ENCODE data around the gene OCSTAMP. TPM values are rescaled to one million over a fixed set of nuclear protein-coding genes. Genes with fewer than 3 reads are reported as not detected.

OCSTAMP gene
- polyA plus RNA-seq, 1 donor, result not detected

DNA sequence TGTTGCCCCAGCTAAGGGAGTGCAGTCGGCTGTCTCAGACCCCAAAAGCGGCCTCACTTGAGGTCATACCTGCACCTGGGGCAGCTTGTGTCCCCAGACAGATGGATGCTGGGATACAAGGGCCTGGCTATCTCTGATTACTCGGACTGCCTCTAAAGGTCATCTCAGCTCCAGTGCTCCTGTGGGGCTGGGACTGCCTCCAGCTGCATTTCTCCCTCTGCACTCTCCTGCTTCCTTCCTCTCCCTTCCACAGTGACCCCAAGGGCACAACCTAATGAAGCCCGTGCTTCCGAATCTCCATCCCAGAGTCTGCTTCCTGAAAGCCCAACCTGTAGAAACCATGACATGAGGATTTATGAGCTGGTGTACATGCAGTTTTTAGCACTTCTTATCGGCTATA, 22.8 kb upstream of the OCSTAMP start:
- no peak for DNase-seq

DNA sequence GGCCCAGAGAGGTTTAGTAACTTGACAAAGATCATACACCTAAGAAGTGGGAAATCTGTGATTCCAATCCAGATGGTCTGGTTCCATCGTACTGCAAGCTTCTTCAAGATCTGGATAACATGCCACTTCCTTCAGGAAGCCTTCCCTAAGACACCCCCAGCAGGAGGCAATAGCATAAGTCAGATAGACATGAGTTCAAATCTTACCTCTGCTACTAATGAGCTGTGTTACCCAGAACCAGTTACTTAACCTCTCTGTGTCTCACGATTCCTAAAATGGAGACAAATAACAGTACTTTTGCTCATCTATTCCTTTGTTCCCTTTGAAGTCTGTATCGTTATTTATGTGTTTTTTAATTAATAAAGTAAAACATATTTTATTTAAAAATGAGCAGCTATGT, 22.3 kb upstream of the OCSTAMP start:
- no peak for DNase-seq

- peak; percentile 46 for DNase-seq
Measured at GRCh38 chr20:46572153-46572552, 21.7 kb upstream of the OCSTAMP start.

GRCh38 chr20:46571418-46571817, 21.0 kb upstream of the OCSTAMP start:
- no peak for DNase-seq

DNA sequence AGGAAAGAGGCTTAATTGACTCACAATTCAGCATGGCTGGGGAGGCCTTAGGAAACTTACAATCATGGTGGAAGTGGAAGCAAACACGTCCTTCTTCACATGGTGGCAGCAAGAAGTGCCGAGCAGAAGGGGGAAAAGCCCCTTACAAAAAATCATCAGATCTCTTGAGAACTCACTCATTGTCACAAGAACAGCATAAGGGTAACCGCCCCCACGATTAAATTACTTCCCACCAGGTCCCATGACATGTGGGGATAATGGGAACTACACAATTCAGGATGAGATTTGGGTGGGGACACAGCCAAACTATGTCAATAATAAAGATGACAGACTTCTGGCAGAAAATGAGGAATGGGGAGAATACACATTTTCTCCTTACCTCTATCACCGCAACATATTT, 20.5 kb upstream of the OCSTAMP start:
- DNase-seq, result no peak

DNA sequence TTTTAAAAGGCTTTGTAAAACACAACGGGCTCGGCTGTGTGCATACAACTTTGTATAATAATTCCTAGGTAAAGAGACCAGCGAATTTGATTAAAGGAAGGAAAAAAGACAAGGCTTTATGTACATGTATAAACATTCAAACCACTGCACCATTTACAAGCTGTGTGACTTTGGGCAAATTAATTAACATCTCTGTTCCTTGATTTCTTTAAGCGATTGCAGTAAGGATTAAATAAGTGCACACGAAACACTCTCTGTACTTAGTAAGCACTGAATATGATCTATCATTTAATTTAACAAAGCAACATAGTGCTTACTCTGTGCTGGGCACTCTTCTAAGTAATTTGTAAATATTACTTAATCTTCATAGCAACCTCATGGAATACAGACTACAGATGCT, 19.5 kb upstream of the OCSTAMP start:
- DNase-seq, result no peak

GRCh38 chr20:46568570-46569129, 18.2 kb upstream of the OCSTAMP start:
- peak; percentile 85 for DNase-seq

GRCh38 chr20:46566125-46566524, 15.7 kb upstream of the OCSTAMP start:
- no peak for DNase-seq

- no peak for DNase-seq
Measured at GRCh38 chr20:46564241-46564957, 13.9 kb upstream of the OCSTAMP start.

- no peak for DNase-seq
Measured at GRCh38 chr20:46563860-46564221, 13.4 kb upstream of the OCSTAMP start.

- DNase-seq, result no peak
Measured at GRCh38 chr20:46563170-46563859, 12.9 kb upstream of the OCSTAMP start.

DNA sequence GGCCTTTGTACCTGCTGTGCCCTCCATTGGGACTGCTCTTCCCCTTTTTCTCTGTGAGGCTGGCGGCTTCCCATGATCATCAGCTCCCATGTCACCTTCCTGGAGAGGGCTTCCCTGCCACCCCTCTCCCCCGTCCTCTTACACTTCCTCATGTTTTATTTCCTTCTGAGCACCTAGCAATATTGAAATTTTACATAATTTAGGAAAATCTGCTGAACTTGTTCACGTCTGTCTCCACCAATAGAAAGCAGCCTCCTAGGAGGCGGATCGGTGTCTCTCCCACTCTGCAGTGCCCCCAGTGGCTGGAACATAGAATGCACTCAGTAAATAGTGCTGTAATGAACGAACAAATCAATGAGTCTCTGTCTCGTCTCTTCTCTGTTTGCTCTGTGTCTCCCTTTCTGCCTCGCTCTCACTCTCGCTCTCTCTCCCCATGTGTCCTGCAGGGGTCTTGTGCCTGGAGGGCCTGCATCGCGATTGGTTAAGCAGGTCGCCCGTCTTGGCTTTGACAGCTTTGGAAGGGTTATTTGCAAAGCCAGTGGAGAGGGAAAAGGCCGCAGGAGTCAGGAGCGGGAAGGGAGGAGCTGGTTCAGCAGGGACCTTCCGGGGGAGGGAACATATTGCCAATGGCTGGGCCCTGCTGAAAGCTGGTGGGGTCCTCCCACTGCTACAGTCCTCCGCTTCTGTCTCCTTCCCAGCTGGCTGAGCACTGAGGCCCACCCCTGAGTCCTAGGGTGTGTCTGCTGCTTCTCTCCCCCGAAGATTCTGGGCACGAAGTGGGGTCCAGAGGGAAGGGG, 12.1 kb upstream of the OCSTAMP start:
- peak; percentile 82 for DNase-seq

DNA sequence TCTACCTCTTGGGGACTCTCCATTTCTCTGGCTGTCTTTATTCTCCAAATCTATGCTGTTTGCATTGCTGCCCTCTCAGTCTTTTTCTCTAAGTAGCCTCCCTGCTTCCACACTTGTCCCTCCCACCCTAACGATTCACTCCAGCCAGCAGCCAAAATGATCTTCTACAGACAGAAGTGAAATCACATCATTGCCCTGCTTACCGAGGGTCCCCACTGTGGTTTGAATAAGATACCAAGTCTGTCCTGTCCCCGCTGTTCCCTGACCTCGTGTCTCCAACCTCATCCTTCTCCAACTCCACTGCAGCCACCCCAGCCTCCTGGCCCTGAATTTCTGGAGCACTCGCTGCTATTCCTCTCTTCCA, 11.5 kb upstream of the OCSTAMP start:
- no peak for DNase-seq

- no peak for DNase-seq
Measured at GRCh38 chr20:46559685-46560440, 9.4 kb upstream of the OCSTAMP start.

GRCh38 chr20:46559001-46559400, 8.5 kb upstream of the OCSTAMP start:
- no peak for DNase-seq

DNA sequence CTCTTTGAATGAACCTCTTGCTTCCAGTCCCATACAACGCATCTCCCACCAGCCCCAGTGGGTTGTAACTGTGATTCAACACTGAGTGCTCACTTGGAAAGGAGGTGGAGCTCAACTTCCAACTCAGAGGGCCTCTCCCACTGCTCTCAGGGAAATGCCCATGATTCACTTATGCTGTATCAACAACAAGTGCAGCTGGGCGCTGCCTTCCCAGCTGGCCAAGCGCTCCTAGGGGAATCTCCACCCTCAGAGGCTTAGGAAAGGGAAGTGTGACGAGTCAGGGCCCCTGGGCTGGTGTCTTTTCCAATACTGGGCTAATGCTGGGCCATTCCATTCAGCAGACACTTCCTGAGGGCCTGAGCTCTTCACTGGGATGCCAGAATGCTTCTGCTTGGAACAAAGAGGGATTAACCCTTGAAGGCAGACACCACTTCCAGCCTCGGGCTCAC, 8.1 kb upstream of the OCSTAMP start:
- DNase-seq, result no peak

GRCh38 chr20:46557231-46557956, 6.9 kb upstream of the OCSTAMP start:
- DNase-seq, result no peak

DNA sequence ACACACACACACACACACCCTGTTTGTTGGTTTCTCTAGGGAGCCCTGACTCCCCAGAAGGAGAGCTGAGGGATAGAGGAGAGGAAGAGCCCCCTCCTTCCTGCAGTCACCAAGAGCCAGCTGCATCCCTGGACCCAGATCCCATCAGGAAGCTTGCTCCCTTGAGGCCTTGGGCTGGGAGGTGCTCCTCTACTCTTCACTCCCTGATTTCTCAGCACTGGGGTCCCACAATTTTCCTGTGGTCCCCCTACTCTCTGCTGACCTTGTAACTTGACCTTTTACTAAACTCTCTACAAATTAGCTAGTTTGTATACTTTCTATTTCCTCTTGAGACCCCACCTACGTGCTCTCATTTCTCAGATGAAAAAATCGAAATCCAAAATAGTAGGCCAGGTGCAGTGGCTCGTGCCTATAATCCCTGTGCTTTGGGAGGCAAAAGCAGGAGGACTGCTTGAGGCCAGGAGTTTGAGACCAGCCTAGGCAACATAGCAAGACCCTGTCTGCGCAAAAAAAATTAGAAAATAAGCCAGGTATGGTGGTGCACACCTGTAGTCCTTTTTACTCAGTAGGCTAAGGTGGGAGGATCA, 5.0 kb upstream of the OCSTAMP start:
- no peak for DNase-seq

- no peak for DNase-seq
Measured at GRCh38 chr20:46554828-46555227, 4.4 kb upstream of the OCSTAMP start.

GRCh38 chr20:46553926-46554325, 3.5 kb upstream of the OCSTAMP start:
- DNase-seq, result no peak
